ENCODE measurements around the gene TRIM40.

TRIM40 gene

DNA sequence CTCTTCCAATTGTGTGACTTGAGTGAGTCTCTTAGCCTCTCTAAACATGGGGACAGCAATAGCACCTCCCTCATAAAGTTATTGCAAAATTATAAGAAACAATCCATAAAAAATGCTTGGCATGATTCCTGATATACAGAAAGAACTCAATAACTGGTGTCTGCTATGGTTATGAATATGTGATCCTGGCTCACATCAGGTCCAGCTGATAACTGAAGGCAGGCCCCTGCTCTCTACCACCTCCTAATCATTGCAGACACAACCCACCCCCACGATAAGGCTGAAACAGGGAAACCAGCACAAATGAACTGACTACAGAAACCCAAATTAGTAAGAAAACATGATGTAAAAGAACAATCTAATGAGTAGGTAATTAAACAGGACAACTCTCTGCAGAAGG, 32.8 kb downstream of the TRIM40 start:
- Mint-ChIP-seq H3K4me1 (ENCODE audit: low read depth in 2 of 2) (peaks cover 0 to 5% of the 10 kb centered on the region in 2 donors), H3K9me3 (no peaks in the 10 kb centered on the region), H3K27me3 (peaks cover 70 to 95% of the 10 kb centered on the region in 2 donors), H3K4me3 (no peak overlapping the region), H3K27ac (no peak overlapping the region), H3K36me3 (ENCODE audit: insufficient read depth) (peaks cover 2% of the 10 kb centered on the region)
- ATAC-seq (replicated peaks) (no peak), DNase-seq (no peak)

DNA sequence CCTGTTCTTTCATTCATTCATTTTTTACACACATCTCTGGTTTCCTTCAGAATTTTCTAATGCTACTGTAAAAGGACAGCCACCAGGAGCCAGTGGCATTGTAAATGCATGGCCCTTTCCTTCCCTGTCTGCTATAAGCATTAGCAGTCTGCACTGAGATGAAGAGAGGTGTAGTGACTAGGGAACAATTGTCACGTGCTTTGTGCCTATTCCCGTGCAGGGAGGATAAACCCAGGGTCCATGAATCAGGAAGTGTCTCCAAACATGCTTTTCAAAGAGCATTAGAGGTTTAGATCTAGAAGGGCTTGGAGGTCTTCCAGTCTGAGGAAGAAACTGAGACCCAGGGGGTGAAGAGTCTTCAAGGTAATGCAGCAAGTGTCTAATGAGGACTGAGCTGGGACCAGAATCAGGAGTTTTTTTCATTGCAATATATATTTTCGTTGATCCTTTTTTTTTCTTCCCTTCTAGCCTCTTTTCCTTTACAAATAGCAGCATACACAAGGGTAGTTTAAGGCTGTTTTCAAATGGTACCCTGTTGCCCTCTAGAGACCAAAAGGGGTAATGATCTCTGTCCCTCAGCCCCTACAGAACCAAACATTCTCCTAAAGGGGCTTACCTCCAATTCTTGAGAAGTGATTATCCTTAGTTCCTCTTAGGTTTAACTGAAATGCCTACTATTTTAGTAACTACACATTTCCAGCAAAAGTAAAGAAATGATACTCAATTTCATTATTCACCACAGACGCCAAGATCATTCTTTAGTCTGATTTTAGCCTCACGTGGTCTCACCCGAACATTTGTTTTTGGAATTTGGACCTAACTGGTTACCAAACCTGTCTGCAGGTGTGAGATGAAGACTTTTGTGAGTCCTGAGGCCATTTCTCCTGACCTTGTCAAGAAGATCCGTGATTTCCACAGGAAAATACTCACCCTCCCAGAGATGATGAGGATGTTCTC, 34.0 kb downstream of the TRIM40 start:
- Mint-ChIP-seq H3K4me1 (ENCODE audit: low read depth in 2 of 2) (peaks cover 0 to 5% of the 10 kb centered on the region in 2 donors), H3K9me3 (no peaks in the 10 kb centered on the region)
- DNase-seq, result peak in 1 of 3 experiments; percentile 29

DNA sequence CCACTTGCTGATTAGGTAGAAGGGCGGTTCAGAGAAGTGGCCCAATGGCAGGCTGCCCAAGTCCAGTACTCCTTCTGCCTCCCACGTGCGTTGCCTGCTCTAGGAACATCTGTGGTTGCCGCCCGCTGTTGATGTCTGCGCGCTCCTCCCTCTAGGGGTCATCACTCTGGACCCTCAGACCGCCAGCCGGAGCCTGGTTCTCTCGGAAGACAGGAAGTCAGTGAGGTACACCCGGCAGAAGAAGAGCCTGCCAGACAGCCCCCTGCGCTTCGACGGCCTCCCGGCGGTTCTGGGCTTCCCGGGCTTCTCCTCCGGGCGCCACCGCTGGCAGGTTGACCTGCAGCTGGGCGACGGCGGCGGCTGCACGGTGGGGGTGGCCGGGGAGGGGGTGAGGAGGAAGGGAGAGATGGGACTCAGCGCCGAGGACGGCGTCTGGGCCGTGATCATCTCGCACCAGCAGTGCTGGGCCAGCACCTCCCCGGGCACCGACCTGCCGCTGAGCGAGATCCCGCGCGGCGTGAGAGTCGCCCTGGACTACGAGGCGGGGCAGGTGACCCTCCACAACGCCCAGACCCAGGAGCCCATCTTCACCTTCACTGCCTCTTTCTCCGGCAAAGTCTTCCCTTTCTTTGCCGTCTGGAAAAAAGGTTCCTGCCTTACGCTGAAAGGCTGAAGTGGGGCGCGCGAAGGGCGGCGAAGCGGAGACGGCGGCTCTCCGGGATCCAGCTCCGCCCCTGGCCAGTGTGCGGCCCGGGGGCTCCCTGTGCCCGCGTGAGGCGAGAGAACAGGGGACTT, 35.9 kb downstream of the TRIM40 start:
- Mint-ChIP-seq H3K27ac (no peak overlapping the region), H3K27me3 (peaks cover 80 to 91% of the 10 kb centered on the region in 2 donors), H3K4me3 (peak overlapping the region in 1 of 2 donors; percentile 46), H3K4me1 (ENCODE audit: low read depth in 2 of 2) (peaks cover 0 to 5% of the 10 kb centered on the region in 2 donors), H3K36me3 (ENCODE audit: insufficient read depth) (peaks cover 2% of the 10 kb centered on the region), H3K9me3 (no peaks in the 10 kb centered on the region)
- DNase-seq (no peak), ATAC-seq (replicated peaks) (peak; percentile 29)

More for the DNA sequence above, 34.0 kb downstream of the TRIM40 start:
- Mint-ChIP-seq H3K27me3 (peaks cover 69 to 87% of the 10 kb centered on the region in 2 donors), H3K4me3 (no peak overlapping the region), H3K27ac (no peak overlapping the region), H3K36me3 (ENCODE audit: insufficient read depth) (peaks cover 2% of the 10 kb centered on the region)
- peak; percentile 79 for ATAC-seq (replicated peaks)

DNA sequence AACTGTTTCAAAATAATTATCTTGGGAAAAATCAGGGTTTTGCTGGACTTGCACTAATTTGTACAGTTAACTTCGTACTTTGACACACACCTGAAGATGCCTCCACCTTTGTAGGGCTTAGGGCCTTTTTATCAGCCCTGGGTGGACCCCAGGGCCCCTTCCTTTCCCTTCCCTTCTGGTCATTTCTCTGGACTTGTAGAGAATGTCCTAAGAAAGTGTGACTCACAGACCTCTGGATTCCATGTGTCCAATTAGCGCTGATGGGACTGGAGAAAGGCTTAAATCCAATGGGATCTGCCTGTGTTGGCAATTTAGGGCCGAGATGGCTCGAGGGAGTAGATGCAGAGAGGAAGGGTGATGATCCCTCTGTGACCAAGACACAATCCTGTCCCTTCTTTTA, 36.7 kb downstream of the TRIM40 start:
- H3K4me1 Mint-ChIP-seq (ENCODE audit: low read depth in 2 of 2), result peaks cover 0 to 5% of the 10 kb centered on the region in 2 donors
- no peak overlapping the region for H3K27ac Mint-ChIP-seq
- H3K4me3 Mint-ChIP-seq, result no peak overlapping the region
- DNase-seq (no peak), ATAC-seq (replicated peaks) (no peak)
- peaks cover 85 to 91% of the 10 kb centered on the region in 2 donors for H3K27me3 Mint-ChIP-seq
- H3K36me3 Mint-ChIP-seq (ENCODE audit: insufficient read depth), result peaks cover 2% of the 10 kb centered on the region
- H3K9me3 Mint-ChIP-seq, result no peaks in the 10 kb centered on the region

DNA sequence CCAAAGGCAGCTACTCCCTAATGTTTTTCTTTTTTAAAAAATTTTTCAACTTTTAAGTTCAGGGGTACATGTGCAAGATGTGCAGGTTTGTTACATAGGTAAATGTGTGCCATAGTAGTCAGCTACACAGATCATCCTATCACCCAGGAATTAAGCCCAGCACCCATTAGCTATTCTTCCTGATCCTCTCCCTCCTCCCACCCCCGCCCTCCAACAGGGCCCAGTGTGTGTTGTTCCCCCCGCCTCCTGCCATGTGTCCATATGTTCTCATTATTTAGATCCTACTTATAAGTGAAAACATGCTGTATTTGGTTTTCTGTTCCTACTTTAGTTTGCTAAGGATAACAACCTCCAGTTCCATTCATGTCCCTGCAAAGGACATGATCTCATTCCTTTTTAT, 39.8 kb downstream of the TRIM40 start:
- Mint-ChIP-seq H3K27ac (no peak overlapping the region), H3K36me3 (ENCODE audit: insufficient read depth) (peaks cover 2% of the 10 kb centered on the region), H3K4me1 (ENCODE audit: low read depth in 2 of 2) (peaks cover 0 to 5% of the 10 kb centered on the region in 2 donors), H3K27me3 (peaks cover 77 to 83% of the 10 kb centered on the region in 2 donors), H3K4me3 (no peak overlapping the region), H3K9me3 (peaks cover 0 to 6% of the 10 kb centered on the region in 2 donors)
- DNase-seq (no peak), ATAC-seq (replicated peaks) (no peak)

DNA sequence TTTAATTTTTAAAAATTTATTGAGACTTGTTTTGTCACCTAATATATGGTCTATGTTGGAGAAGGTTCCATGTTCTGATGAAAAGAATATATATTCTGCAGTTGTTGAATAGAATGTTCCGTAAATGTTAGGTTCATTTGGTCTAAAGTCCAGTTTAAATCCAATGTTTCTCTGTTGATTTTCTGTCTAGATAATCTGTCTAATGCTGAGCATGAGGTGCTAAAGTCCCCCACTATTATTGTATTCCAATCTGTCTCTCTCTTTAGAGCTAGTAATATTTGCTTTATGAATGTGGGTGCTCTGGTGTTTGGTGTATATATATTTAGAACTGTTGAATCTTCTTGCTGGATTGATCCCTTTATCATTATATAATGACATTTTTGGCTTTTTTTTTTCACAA, 42.9 kb downstream of the TRIM40 start:
- DNase-seq, result no peak
- Mint-ChIP-seq H3K27me3 (peaks cover 55 to 61% of the 10 kb centered on the region in 2 donors), H3K36me3 (ENCODE audit: insufficient read depth) (peaks cover 8% of the 10 kb centered on the region), H3K9me3 (peaks cover 0 to 7% of the 10 kb centered on the region in 2 donors), H3K27ac (no peak overlapping the region), H3K4me1 (ENCODE audit: low read depth in 2 of 2) (no peaks in the 10 kb centered on the region), H3K4me3 (no peak overlapping the region)
- no peak for ATAC-seq (replicated peaks)

DNA sequence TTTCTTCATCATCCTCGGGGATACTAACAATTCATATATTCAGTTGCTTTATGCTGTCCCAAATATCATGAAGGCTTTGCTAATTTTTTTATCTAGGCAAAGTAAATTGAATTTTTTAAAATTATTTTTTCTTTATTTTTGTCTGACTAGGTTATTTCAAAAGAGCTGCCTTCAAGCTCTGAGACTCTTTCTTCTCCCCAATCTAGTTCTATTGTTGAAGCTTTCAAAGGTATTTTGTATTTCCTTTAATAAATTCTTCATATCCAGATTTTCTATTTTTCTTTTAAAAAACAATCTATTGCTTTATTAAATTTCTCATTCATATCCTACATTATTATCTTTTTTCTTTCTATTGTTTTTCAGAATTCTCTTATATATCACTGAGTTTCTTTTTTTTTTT, 44.2 kb downstream of the TRIM40 start:
- H3K36me3 Mint-ChIP-seq (ENCODE audit: insufficient read depth), result peaks cover 14% of the 10 kb centered on the region
- no peak for ATAC-seq (replicated peaks)
- H3K9me3 Mint-ChIP-seq, result peaks cover 0 to 7% of the 10 kb centered on the region in 2 donors
- H3K4me3 Mint-ChIP-seq, result no peak overlapping the region
- H3K27ac Mint-ChIP-seq, result no peak overlapping the region
- H3K27me3 Mint-ChIP-seq, result peaks cover 46 to 55% of the 10 kb centered on the region in 2 donors
- no peak for DNase-seq
- peaks cover 0 to 1% of the 10 kb centered on the region in 2 donors for H3K4me1 Mint-ChIP-seq (ENCODE audit: low read depth in 2 of 2)

DNA sequence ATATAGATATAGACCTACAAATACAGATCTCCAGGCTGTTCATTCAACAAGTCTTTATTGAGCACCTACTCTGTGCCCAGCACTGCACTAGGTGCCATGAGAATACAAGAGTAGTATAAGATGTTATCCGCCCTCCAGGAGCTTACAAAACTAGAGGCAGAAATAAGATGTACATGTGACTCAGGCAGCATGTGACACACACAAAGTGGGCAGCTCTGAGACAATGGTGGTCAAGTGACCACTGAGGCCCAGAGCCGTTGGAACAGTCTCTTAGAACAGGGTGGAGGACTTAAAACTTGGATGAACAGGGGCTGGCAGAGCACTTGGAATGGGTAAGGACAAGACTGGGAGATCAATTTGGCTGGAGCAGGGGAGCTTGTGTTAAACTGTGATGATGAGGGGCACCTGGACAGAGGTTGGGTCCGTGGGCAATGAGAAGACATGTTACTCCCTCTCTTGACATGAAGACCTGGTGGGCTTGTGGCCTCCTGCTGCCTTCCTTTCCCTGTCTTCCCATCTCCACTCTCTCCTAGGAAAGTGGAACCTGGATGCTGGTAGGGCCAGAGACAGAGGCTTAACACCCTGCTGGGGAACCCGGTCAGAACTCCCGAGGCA, 48.6 kb downstream of the TRIM40 start:
- Mint-ChIP-seq H3K27me3 (peaks cover 4 to 11% of the 10 kb centered on the region in 2 donors), H3K27ac (peak overlapping the region; percentile 42 to 76), H3K4me1 (ENCODE audit: low read depth in 2 of 2) (peaks cover 0 to 5% of the 10 kb centered on the region in 2 donors), H3K36me3 (ENCODE audit: insufficient read depth) (peaks cover 54% of the 10 kb centered on the region), H3K4me3 (no peak overlapping the region), H3K9me3 (peaks cover 0 to 4% of the 10 kb centered on the region in 2 donors)
- no peak for ATAC-seq (replicated peaks)
- no peak for DNase-seq

DNA sequence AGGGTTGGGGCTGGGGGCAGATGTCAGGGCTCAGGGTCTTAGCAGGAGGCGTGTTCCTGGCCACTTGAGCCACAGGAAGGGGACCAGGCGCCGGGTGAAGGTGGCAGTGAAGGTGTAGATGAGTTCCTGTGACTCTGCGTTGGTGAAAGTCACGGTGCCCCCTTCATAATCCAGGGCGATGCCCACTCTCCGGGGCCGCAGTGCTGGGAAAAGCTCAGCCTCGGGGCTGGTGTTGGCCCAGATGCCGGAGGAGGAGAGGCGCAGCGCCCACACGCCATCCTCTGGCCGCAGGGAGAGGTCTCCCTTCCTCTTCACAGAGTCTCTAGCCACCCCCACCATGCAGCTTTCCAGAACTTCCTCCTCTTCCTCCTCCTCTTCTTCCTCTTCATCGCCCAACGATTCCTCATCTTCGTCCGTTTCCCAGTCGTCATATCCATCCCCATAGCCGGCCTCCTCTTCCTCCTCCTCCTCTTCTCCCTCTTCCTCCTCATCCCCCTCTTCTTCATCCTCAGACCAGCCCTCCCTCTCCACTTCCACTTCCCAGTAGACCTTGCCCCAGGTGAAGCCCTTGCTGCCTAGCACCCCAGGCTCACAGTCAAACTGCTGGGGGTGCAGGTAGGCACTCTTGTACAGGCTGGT, 50.0 kb downstream of the TRIM40 start:
- Mint-ChIP-seq H3K4me1 (ENCODE audit: low read depth in 2 of 2) (peaks cover 0 to 5% of the 10 kb centered on the region in 2 donors), H3K27ac (peak overlapping the region in 1 of 2 donors; percentile 76), H3K36me3 (ENCODE audit: insufficient read depth) (peaks cover 69% of the 10 kb centered on the region), H3K4me3 (no peak overlapping the region), H3K9me3 (peaks cover 0 to 1% of the 10 kb centered on the region in 2 donors), H3K27me3 (peaks cover 0 to 5% of the 10 kb centered on the region in 2 donors)
- ATAC-seq (replicated peaks) (no peak), DNase-seq (no peak)

DNA sequence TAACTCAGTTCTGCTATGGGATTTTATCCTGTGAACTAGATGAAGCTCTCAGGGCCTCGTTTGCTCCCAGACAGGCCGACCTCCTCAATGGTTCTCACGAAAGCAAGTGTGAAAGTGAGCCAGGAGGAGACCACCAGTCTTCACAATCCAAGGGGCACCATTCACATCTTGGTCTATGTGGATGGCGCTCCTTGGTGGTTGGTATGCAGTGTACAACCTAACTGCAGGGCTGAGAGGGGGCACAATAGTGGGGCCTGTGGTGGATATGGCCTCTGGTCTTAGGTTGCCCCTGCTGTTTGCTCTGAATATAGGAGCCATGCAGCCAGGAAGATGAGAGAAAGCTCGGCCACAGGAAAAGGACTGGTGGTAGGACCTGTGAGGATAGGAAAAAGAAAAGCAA, 52.6 kb downstream of the TRIM40 start:
- Mint-ChIP-seq H3K27ac (peak overlapping the region; percentile 39 to 47), H3K4me1 (ENCODE audit: low read depth in 2 of 2) (peaks cover 3 to 9% of the 10 kb centered on the region in 2 donors)

DNA sequence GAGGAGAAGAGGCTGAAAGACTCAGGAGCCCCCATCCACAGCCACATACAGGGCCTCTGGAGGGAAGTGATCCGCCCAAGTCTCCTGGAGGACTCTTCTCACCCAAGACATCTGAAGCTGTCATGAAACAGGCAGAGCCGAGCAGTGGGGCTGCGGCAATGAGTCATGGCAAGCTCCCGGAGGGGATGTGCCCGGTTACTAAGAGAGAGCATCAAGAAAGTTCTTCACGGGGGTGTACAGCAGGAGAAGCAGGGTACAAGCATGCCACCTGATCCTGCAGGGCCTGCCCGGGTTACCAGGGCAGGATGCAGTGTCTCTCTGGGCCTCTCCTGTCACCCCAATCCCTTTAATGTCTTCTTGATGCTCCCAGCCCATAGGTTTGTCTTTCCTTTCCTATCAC, 56.1 kb downstream of the TRIM40 start:
- H3K36me3 Mint-ChIP-seq (ENCODE audit: insufficient read depth), result peaks cover 72% of the 10 kb centered on the region
- peaks cover 8 to 11% of the 10 kb centered on the region in 2 donors for H3K4me1 Mint-ChIP-seq (ENCODE audit: low read depth in 2 of 2)
- no peaks in the 10 kb centered on the region for H3K27me3 Mint-ChIP-seq
- DNase-seq, result no peak
- H3K9me3 Mint-ChIP-seq, result no peaks in the 10 kb centered on the region
- no peak for ATAC-seq (replicated peaks)
- peak overlapping the region in 1 of 2 donors; percentile 73 for H3K27ac Mint-ChIP-seq
- H3K4me3 Mint-ChIP-seq, result no peak overlapping the region

More for the DNA sequence above, 52.6 kb downstream of the TRIM40 start:
- no peaks in the 10 kb centered on the region for H3K9me3 Mint-ChIP-seq
- H3K36me3 Mint-ChIP-seq (ENCODE audit: insufficient read depth), result peaks cover 80% of the 10 kb centered on the region
- H3K4me3 Mint-ChIP-seq, result no peak overlapping the region
- H3K27me3 Mint-ChIP-seq, result no peaks in the 10 kb centered on the region
- ATAC-seq (replicated peaks) (no peak), DNase-seq (no peak)

DNA sequence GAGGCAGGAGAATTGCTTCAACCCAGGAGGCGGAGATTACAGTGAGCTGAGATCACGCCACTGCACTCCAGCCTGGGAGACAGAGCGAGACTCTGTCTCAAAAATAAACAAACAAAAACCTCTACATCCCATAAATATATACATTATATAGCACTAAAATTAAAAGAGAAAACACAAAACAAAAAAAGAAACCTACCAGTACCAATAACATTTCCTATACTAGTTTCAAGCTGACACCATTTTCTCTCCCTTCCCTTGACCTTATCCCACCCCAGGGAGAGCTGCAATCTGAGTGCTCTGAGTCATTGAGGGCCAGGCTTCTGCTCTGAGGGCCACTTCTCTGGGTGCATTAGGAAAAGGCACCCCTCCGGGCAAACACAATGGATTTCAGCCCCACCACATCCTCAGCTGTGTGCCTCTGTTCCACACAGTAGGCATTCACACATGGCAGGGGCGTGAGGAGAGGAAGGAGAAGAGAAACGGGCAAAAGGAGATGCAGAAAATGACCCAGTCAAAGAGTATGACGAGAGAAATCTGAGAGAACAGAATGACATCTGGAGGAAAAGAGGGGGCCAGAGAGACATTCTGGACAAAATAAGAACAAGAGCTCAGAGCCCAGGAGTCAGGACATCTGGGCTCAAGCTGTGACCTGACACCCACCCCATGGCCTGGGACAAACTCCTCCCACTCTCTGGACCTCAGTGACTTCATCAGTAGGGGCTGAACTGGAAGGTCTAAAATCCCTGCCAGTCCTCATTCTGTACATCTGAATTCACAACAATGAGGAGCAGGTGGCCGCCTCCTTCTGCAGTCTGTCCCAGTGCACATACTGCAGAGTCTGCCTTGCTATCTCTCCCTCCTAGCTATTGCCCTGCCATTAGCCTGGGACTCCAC, 59.1 kb downstream of the TRIM40 start:
- H3K9me3 Mint-ChIP-seq, result no peaks in the 10 kb centered on the region
- peaks cover 70% of the 10 kb centered on the region for H3K36me3 Mint-ChIP-seq (ENCODE audit: insufficient read depth)
- peak overlapping the region; percentile 59 to 91 for H3K27ac Mint-ChIP-seq
- H3K4me1 Mint-ChIP-seq (ENCODE audit: low read depth in 2 of 2), result peaks cover 14 to 28% of the 10 kb centered on the region in 2 donors
- H3K27me3 Mint-ChIP-seq, result no peaks in the 10 kb centered on the region
- DNase-seq, result no peak
- H3K4me3 Mint-ChIP-seq, result no peak overlapping the region
- no peak for ATAC-seq (replicated peaks)

Measured in effector memory CD8-positive, alpha-beta T cell (primary cell).